Skin of body (tissue), 2 donors: ENCODE measurements around the gene SGSH. TPM values are rescaled to one million over a fixed set of nuclear protein-coding genes. Genes with fewer than 3 reads are reported as not detected.
A peak's percentile ranks its signal among the peaks of the same experiment; 100 is the strongest.
"Not testable (repeated sequence)": the region's sequence is repeated elsewhere in the genome, so short reads cannot be mapped to it uniquely, and the experiment has no call there.

Source experiments
- DNase-seq: peaks from one replicate; lab custom pipeline; 2025; lab: John Stamatoyannopoulos, UW
- total RNA-seq: library from RNA; depleted of rRNA; stranded (reverse); fragments of >200 nt; gene quantifications from one replicate; pipeline ENCODE4 v1.2.3, GENCODE V29; 2014

The SGSH gene
- total RNA-seq, 1 donor from 2014 or later: 9.9 TPM

- no peak for DNase-seq
Observed at GRCh38 chr17:80212511-80212910, 7.6 kb downstream of the SGSH start.

GRCh38 chr17:80212109-80212508, 8.0 kb downstream of the SGSH start:
- DNase-seq: no peak

DNA sequence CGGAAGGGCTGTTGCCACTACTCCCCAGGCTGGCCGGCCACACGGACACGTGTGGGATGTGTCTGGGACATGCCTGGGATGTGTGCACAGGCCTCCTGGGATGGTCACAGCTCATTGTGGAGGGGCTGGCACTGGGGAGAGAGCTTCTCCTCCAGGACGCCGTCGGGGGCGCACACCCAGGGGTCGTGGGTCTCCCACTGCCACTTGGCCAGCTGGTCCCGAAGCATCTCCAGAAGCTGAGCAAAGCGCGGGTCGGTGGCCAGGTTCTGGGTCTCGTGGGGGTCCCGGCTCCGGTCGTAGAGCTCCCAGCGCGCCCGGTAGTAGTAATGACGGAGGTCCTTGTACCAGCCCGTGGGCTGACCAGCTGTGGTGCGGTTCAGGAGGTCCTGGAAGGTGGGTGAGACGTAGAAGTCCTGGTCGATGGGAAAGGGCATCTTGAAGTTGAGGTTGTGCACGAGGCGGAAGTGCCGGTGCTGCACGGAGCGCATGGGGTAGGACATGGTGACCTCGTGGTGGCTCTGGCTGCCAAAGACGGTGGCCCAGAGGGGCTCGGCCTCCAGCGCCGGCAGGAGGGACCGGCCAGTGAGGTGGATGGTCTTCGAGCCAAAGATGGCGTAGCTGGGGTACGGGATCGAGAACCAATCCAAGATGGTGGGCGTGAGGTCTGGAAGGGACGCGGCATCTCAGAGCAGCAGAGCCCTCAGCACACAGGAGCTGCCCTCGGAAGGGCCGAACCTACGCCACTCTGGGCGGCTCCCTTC, 9.6 kb downstream of the SGSH start:
- no peak for DNase-seq

DNA sequence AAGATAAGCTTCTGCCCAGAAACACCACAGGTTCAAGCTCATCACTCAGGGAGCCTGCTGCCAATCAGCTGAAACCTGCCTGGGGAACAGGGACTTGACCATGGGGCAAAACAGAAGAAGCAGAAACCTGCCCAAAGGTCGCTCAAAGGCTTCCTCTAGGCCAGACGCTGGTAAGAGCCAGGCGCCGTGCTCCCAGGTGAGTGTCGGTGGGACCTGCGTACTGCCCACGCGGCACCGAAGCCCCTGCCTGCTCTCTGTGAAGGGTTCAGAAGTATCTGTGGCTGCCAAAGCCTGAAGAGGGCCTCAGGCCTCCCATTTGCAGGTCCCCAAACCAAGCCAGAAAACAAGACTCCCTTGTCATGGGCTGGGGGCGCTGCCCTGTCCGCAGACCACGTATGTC, 10.4 kb downstream of the SGSH start:
- no peak for DNase-seq

DNA sequence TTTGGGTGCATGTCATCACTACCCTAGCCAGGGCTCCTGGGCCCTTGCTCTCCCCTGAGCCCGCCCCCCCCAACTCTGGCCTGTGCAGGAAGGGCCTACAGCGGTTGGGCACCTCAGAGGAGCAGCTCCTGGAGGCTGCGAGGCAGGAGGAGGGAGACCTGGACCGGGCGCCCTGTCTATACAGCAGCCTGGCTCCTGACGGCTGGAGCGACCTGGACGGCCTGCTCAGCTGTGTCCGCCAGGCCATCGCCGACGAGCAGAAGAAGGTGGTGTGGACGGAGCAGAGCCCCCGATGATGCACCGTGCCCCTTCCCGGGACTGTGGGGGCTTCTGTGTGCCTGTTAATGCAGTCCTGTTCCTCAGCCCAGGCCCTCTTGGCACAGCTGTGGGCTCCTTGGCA, 12.1 kb downstream of the SGSH start:
- no peak for DNase-seq

- DNase-seq: no peak
Observed at GRCh38 chr17:80205811-80206210, 14.3 kb downstream of the SGSH start.

DNA sequence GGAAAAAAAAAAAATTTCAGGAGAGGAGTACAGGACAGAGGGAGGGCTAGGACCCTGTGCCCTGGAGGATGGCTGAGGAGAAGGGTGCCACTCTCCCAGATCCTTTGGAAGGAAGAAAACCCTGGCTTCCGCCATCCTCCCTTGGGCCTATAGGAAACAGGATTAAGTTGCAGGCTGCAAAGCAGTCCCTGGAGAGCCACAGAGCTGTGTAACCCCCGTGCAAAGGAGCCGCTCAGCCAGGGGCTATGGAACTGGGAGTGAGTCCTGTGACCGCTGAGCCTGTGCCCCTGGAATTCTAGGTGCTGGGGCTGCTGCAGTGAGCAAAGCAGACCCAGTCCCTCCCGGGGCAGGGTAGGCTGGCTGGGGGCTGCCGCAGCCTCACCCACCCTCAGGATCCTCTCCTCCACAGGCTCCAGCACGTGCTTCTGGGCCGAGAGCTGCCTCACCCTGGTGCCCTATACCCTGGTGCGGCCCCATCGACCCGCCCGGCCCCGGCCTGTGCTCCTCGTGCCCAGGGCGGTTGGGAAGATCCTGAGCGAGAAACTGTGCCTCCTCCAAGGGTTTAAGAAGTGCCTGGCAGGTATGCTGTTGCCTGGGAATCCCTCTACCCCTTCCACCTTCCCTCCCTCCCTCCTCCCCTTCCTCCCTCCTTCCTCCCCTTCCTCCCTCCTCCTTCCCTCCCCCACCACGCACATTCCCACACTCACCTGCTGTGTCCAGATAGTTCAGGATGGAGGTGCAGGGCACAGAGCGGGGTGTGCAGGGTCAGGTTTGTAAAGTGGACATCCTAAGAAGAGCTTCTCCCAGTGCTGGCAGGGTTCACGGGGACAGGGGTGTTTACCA, 15.3 kb downstream of the SGSH start:
- DNase-seq: no peak

- DNase-seq: no peak
Observed at GRCh38 chr17:80203471-80203963, 16.6 kb downstream of the SGSH start.

DNA sequence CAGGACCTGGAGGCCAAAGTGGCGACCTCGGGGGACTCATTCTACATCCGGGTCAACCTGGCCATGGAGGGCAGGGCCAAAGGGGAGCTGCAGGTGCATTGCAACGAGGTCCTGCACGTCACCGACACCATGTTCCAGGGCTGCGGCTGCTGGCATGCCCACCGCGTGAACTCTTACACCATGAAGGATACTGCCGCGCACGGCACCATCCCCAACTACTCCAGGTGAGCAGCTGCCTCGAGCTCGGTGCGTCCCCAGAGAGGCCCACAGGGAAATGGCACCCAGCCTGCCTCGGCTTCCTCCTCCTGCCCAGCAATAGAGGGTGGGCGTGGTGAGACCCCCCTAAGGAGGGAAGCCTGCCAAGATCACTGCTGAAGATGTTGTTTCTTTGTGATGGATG, 17.9 kb downstream of the SGSH start:
- DNase-seq: no peak

DNA sequence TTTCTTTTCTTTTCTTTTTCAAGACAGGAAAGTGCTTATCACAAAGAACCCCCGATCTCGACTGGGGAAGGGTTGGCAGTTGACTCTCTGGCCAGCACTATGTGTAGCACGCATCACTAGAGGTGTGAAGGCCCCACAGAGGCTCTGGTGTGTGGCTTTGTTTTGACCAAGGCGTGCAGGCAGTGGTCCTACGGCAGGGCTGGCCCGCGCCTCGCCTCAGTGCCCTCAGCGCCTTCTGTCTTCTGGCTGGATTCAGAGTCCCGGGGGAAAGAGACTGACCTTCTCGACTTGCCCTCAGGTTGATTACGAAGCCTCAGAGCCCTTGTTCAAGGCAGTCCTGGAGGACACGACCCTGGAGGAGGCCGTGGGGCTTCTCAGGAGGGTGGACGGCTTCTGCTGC, 18.7 kb downstream of the SGSH start:
- DNase-seq: no peak

- DNase-seq: not testable (repeated sequence)
Observed at GRCh38 chr17:80199295-80199694, 20.8 kb downstream of the SGSH start.

- no peak for DNase-seq
Observed at GRCh38 chr17:80198144-80198661, 21.9 kb downstream of the SGSH start.

DNA sequence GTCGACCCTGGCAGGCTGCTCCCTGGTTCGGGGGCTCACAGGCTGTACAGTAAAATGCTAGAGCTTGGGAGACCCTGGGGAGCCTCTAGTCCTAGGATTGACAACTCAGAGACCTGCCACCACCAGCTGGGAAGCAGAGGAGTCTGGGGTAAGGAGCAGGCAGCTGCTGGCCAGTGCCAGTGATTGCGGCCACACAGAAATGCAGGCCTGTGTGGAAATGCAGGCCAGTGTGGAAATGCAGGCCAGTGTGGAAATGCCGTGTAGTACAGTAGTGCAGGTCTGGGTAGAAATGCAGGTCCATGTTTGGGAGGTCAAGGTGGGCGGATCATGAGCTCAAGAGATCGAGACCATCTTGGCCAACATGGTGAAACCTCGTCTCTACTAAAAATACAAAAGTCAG, 23.5 kb downstream of the SGSH start:
- DNase-seq: no peak

GRCh38 chr17:80195671-80196529, 24.2 kb downstream of the SGSH start:
- no peak for DNase-seq

DNA sequence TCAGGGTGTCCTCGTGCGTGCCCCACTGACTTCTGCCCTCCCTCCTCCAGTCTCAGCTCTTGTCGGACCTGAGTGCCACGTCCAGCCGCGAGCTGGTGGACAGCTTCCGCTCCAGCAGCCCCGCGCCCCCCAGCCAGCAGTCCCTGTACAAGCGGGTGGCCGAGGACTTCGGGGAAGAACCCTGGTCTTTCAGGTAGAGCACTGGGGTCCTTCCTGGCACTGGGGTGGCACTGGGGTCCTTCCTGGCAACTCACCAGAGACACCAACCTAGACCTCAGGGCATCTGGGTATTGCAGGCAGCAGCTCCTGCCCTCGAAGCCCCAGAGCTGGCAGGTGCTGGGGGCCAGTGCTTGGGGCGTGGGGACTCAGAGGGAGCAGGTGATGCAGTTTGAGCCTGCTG, 25.0 kb downstream of the SGSH start:
- no peak for DNase-seq

GRCh38 chr17:80191865-80192661, 28.1 kb downstream of the SGSH start:
- peak; percentile 36 for DNase-seq

- DNase-seq: no peak
Observed at GRCh38 chr17:80191192-80191591, 28.9 kb downstream of the SGSH start.

DNA sequence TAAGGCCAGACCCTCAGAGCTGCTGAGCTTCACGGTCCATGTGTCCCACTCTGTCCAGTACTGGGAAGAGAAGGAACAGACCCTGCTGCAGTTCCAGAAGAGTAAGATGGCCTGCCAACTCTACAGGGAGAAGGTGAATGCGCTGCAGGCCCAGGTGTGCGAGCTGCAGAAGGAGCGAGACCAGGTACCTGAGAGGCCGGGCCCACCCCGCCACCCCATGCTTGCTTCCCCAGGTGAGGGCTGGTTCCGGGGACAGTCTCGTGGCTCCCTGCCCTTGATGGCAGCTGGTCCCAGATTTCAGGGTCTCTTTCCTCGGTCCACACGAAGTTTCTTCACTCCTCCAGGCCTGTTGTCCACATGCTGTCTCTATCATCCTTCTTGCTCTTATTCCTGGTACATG, 29.4 kb downstream of the SGSH start:
- no peak for DNase-seq

- no peak for DNase-seq
Observed at GRCh38 chr17:80189611-80190010, 30.5 kb downstream of the SGSH start.

GRCh38 chr17:80187515-80187941, 32.6 kb downstream of the SGSH start:
- DNase-seq: no peak

- no peak for DNase-seq
Observed at GRCh38 chr17:80187090-80187489, 33.0 kb downstream of the SGSH start.
